PC-3 (cell line): ENCODE data around the gene ALPK1. TPM values are rescaled to one million over a fixed set of nuclear protein-coding genes. Genes with fewer than 3 reads are reported as not detected.

Experiments used
- ATAC-seq: fragments of 200-7000 bp; cut with Tn5 transposase; 2 replicates; pipeline ENCODE4 v1.9.1; 2020; ENCODE audit warnings: mild to moderate bottlenecking, moderate library complexity
- BruUV-seq: library from RNA; stranded (reverse); fragments of 400-500 nt; replicated peaks from 2 replicates; lab custom pipeline; 2021; lab: Mats Ljungman, UMichigan
- CTCF ChIA-PET: fragments of 300-600 bp; sonication (Branson Sonifier 250); formaldehyde crosslinking; loops from one replicate; lab custom pipeline; 2022; ENCODE audit warnings: antibody characterized with exemption; lab: Charles Lee
- POLR2A ChIA-PET: fragments of 300-600 bp; sonication (Branson Sonifier 250); formaldehyde crosslinking; loops from one replicate; lab custom pipeline; 2022; ENCODE audit warnings: antibody characterized with exemption; ENCODE audit not compliant: unreplicated experiment; lab: Charles Lee
- DNase-seq: peaks from one replicate; pipeline ENCODE4 v3.0.0-alpha.2; 2015
- H2AFZ ChIP-seq: fragments of 300-600 bp; sonication (generic); 2 replicates; pipeline ENCODE4 v1.6.0; 2016; ENCODE audit warnings: antibody characterized with exemption, low read length
- H3F3A ChIP-seq: fragments of 300-600 bp; sonication (generic); one replicate; pipeline ENCODE4 v1.6.0; 2017; ENCODE audit warnings: antibody characterized with exemption, low read length, control low read depth, mild to moderate bottlenecking; ENCODE audit not compliant: unreplicated experiment
- H3K27ac ChIP-seq: fragments of 300-600 bp; sonication (generic); 2 replicates; pipeline ENCODE4 v1.5.1; 2016; ENCODE audit warnings: mild to moderate bottlenecking, low read length
- H3K27me3 ChIP-seq: fragments of 300-600 bp; sonication (generic); 2 replicates; pipeline ENCODE4 v1.6.1; 2016; ENCODE audit warnings: low read length, mixed read lengths
- H3K36me3 ChIP-seq: fragments of 300-600 bp; sonication (generic); 2 replicates; pipeline ENCODE4 v1.6.1; 2016; ENCODE audit warnings: low read depth, mixed run types, low read length, mixed read lengths
- H3K4me1 ChIP-seq: fragments of 300-600 bp; sonication (generic); 2 replicates; pipeline ENCODE4 v1.5.1; 2016; ENCODE audit warnings: low read length; ENCODE audit not compliant: insufficient read depth
- H3K4me2 ChIP-seq: fragments of 300-600 bp; sonication (generic); 2 replicates; pipeline ENCODE4 v1.6.0; 2016; ENCODE audit warnings: low read length
- H3K4me3 ChIP-seq: fragments of 300-600 bp; sonication (generic); 2 replicates; pipeline ENCODE4 v1.5.1; 2016; ENCODE audit warnings: mild to moderate bottlenecking, low read length, mixed read lengths
- H3K79me2 ChIP-seq: fragments of 300-600 bp; sonication (generic); 2 replicates; pipeline ENCODE4 v1.6.1; 2017; ENCODE audit warnings: low read length, mixed read lengths
- H3K9ac ChIP-seq: fragments of 300-600 bp; sonication (generic); 2 replicates; pipeline ENCODE4 v1.6.0; 2016; ENCODE audit warnings: mild to moderate bottlenecking, low read length
- H3K9me2 ChIP-seq: fragments of 300-600 bp; sonication (generic); replicated peaks from 2 replicates; pipeline ENCODE4 v1.6.1; 2016; ENCODE audit warnings: mixed run types, low read length, mixed read lengths
- H3K9me3 ChIP-seq: fragments of 300-600 bp; sonication (generic); 2 replicates; pipeline ENCODE4 v1.6.1; 2016; ENCODE audit warnings: low read length, mixed read lengths
- H4K20me1 ChIP-seq: fragments of 300-600 bp; sonication (generic); 2 replicates; pipeline ENCODE4 v1.6.1; 2016; ENCODE audit warnings: low read length, mixed read lengths
- CTCF ChIP-seq: fragments of 300-600 bp; sonication (generic); conservative IDR thresholded peaks from 2 replicates; pipeline ENCODE4 v1.5.1; 2017; ENCODE audit warnings: antibody characterized with exemption, low read depth, mild to moderate bottlenecking, low read length
- EZH2 ChIP-seq: fragments of 300-600 bp; sonication (generic); IDR thresholded peaks from one replicate; pipeline ENCODE4 v1.6.1; 2017; ENCODE audit warnings: antibody characterized with exemption, mild to moderate bottlenecking, low read length; ENCODE audit not compliant: unreplicated experiment
- EZH2phosphoT487 ChIP-seq: fragments of 300-600 bp; sonication (generic); IDR thresholded peaks from 2 replicates; pipeline ENCODE4 v1.6.1; 2018; ENCODE audit warnings: mild to moderate bottlenecking, antibody characterized with exemption, low read length, borderline replicate concordance
- intact Hi-C: fragments of 100-400 bp; cut with micrococcal nuclease; formaldehyde crosslinking; loops from 2 replicates; pipeline ENCODE4 v1.9.0; 2023
- total RNA-seq: library from RNA; depleted of rRNA; stranded (reverse); fragments of >200 nt; gene quantifications from 2 replicates; pipeline ENCODE4 v1.2.3, GENCODE V29; 2014

The ALPK1 gene
- total RNA-seq, 1 experiment from 2014 or later: 4.2 TPM

DNA sequence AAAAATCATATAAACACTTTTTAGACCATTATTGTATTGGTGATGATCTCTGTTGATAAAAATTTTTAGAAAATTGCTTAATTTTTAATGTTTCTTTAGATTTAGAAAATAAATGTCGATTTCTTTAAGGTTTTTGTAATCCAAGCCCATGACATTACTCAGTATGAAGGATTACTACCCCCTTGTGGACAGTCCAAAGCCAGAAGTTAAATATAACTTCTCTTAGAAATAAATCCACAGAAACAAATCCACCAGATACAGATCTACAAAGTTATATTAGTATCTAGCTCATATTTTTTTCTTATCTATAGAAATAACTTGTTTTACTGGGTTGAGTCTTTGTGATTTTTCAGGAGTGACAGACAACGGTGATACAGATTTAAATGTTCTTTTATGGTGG lies 30.3 kb upstream of the ALPK1 start:
- no peaks in the 10 kb centered on the region for H3K9me2 ChIP-seq
- no peaks in the 10 kb centered on the region for H3K79me2 ChIP-seq
- H3K27me3 ChIP-seq: no peaks in the 10 kb centered on the region
- peaks cover 11% of the 10 kb centered on the region for H3K4me1 ChIP-seq
- TF ChIP-seq CTCF (peak; percentile 63), EZH2 (no peak), EZH2phosphoT487 (no peak)
- intact Hi-C loops: loop anchor here (1.0 kb wide), 1 partner anchor 53 kb away; no protein-coding TSS in a partner anchor
- no peak overlapping the region for H3K9ac ChIP-seq
- POLR2A ChIA-PET: no interaction called here
- H3K4me3 ChIP-seq: no peak overlapping the region
- H3K27ac ChIP-seq: no peak overlapping the region
- ATAC-seq (peak; percentile 44; the same call in 1 of the 2 replicates), DNase-seq (peak; percentile 23)
- no peaks in the 10 kb centered on the region for H3F3A ChIP-seq
- CTCF ChIA-PET: no interaction called here
- BruUV-seq: no TSS peak
- H3K36me3 ChIP-seq: peaks cover 17% of the 10 kb centered on the region; the same call in 1 of the 2 replicates
- H3K9me3 ChIP-seq: no peaks in the 10 kb centered on the region
- no peaks in the 10 kb centered on the region for H4K20me1 ChIP-seq
- H3K4me2 ChIP-seq: no peak overlapping the region
- H2AFZ ChIP-seq: no peak overlapping the region

DNA sequence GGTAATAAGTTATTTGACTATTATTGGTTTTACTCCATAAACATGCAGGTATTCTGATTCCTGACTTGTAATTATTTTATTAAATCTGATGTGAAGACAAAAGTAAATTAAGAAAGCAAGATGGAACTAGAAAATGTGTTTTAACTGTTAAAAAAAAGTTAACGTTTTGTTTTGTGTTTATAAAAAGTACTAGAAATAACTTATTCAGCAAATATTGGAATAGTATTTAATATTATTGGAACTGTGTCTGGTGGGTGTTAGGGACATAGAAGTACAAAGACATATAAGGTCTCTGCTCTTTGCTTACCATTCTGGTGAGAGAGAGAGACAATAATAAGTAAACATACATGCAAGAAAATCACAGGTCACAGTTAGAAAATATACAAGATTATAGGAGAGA lies 27.1 kb upstream of the ALPK1 start:
- intact Hi-C loops: no loop called here
- Histone ChIP-seq H3F3A (no peaks in the 10 kb centered on the region), H3K27me3 (no peaks in the 10 kb centered on the region), H3K36me3 (peaks cover 21% of the 10 kb centered on the region), H3K79me2 (no peaks in the 10 kb centered on the region), H3K9me2 (no peaks in the 10 kb centered on the region), H3K9me3 (no peaks in the 10 kb centered on the region), H3K4me1 (peaks cover 11% of the 10 kb centered on the region), H3K4me3 (no peak overlapping the region), H3K4me2 (no peak overlapping the region), H4K20me1 (no peaks in the 10 kb centered on the region), H3K27ac (peak overlapping the region; percentile 35), H3K9ac (no peak overlapping the region), H2AFZ (no peak overlapping the region)
- no TSS peak for BruUV-seq
- ATAC-seq (no peak), DNase-seq (no peak)
- ChIA-PET CTCF (no interaction called here), POLR2A (no interaction called here)
- TF ChIP-seq EZH2: no peak

DNA sequence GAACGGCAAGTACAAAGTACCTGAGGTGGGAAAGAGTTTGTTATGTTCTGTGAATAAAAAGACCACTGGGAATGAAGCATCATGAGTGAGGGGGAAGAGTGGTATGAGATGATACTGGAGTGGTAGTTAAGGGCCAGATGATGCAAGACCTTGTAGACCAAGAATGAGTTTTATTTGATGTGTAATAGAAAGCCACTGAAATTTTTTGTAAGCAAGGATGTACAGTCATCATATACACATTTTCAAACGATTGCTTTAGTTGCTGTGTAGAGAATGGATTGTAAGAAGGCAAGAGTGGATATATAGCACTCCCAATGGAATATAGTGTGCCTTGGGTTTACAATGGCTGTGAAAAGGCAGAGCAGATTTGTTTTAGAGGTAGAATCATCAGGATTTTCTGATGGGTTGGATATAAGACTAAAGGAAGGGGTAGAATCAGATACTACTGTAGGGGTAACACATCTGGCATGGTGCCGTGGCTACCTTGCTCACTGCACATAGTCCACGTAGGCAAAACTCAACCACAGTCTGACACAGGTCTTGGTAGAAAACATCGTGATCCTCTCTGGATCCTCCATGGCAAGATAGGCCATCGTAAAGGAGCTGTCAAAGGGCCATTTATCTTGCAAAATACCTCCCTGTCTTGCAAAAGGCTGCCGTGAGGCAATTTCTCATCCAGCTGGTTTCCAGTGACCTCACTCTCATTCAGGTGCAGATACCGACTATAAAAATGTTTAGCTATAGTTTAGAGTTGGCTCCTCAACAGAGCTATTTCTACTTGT lies 26.3 kb upstream of the ALPK1 start:
- BruUV-seq: TSS peak; percentile 88
- DNase-seq: peak; percentile 59
- no peaks in the 10 kb centered on the region for H3K27me3 ChIP-seq
- H3K27ac ChIP-seq: peak overlapping the region; percentile 35
- H3K4me2 ChIP-seq: no peak overlapping the region
- no peaks in the 10 kb centered on the region for H3F3A ChIP-seq
- H3K36me3 ChIP-seq: peaks cover 19% of the 10 kb centered on the region
- peaks cover 11% of the 10 kb centered on the region for H3K4me1 ChIP-seq
- POLR2A ChIA-PET: no interaction called here
- ATAC-seq: peak; percentile 88
- no peak overlapping the region for H3K4me3 ChIP-seq
- intact Hi-C loops: no loop called here
- H4K20me1 ChIP-seq: no peaks in the 10 kb centered on the region
- no peaks in the 10 kb centered on the region for H3K9me2 ChIP-seq
- no peak overlapping the region for H3K9ac ChIP-seq
- H3K79me2 ChIP-seq: no peaks in the 10 kb centered on the region
- no peak overlapping the region for H2AFZ ChIP-seq
- TF ChIP-seq EZH2phosphoT487 (no peak), CTCF (no peak)
- CTCF ChIA-PET: no interaction called here
- H3K9me3 ChIP-seq: no peaks in the 10 kb centered on the region
